ENCODE data around the gene RAB25. TPM values are rescaled to one million over a fixed set of nuclear protein-coding genes. Genes with fewer than 3 reads are reported as not detected.

Gene RAB25
- total RNA-seq, 1 donor from 2014 or later: 3.1 TPM

- Mint-ChIP-seq H3K9me3 (ENCODE audit: unreplicated experiment) (no peaks in the 10 kb centered on the region), H3K27me3 (ENCODE audit: low read depth, unreplicated experiment) (no peaks in the 10 kb centered on the region), H3K36me3 (ENCODE audit: low read depth, unreplicated experiment) (peaks cover 22% of the 10 kb centered on the region), H3K4me3 (ENCODE audit: unreplicated experiment) (no peak overlapping the region), H3K27ac (ENCODE audit: unreplicated experiment) (no peak overlapping the region), H3K4me1 (ENCODE audit: low read depth, unreplicated experiment) (peaks cover 47% of the 10 kb centered on the region)
- no peaks in the 10 kb centered on the region for H3K27me3 ChIP-seq (ENCODE audit: insufficient read depth, low read length)
- no peak for TF ChIP-seq CTCF (IDR thresholded peaks at IDR 0.05; ENCODE audit: insufficient read depth, low read depth, low read length)
- TF ChIP-seq EZH2 (IDR thresholded peaks at IDR 0.05; ENCODE audit: insufficient read depth, low read length): no peak
- H3K4me2 ChIP-seq (ENCODE audit: low read length): no peak overlapping the region
- H4K20me1 ChIP-seq (ENCODE audit: insufficient read depth, low read length): peaks cover 83% of the 10 kb centered on the region
- no peak overlapping the region for H3K4me3 ChIP-seq (ENCODE audit: insufficient read depth, low read depth, low read length)
- H3K79me2 ChIP-seq (ENCODE audit: insufficient read depth, low read length): peaks cover 50% of the 10 kb centered on the region
- FAIRE-seq: no peak
- no peak overlapping the region for H2AFZ ChIP-seq (ENCODE audit: low read depth, low read length)
- H3K36me3 ChIP-seq (ENCODE audit: insufficient read depth, low read length): peaks cover 7% of the 10 kb centered on the region
- H3K4me1 ChIP-seq (ENCODE audit: insufficient read depth, low read length): peaks cover 28% of the 10 kb centered on the region
- no peak overlapping the region for H3K27ac ChIP-seq (ENCODE audit: low read depth, low read length)
- no peak for DNase-seq (ENCODE audit: low read depth)
- no peaks in the 10 kb centered on the region for H3K9me3 ChIP-seq (ENCODE audit: insufficient read depth, low read depth, low read length)
- H3K9ac ChIP-seq (ENCODE audit: low read length): no peak overlapping the region
Measured at GRCh38 chr1:156074661-156075060, 13.7 kb downstream of the RAB25 start.

GRCh38 chr1:156075162-156075561 is 14.2 kb downstream of the RAB25 start:
- Mint-ChIP-seq H3K4me1 (ENCODE audit: low read depth, unreplicated experiment) (peaks cover 47% of the 10 kb centered on the region), H3K4me3 (ENCODE audit: unreplicated experiment) (no peak overlapping the region), H3K27ac (ENCODE audit: unreplicated experiment) (peak overlapping the region; percentile 34), H3K36me3 (ENCODE audit: low read depth, unreplicated experiment) (peaks cover 23% of the 10 kb centered on the region), H3K27me3 (ENCODE audit: low read depth, unreplicated experiment) (no peaks in the 10 kb centered on the region), H3K9me3 (ENCODE audit: unreplicated experiment) (no peaks in the 10 kb centered on the region)
- no peak overlapping the region for H3K4me2 ChIP-seq (ENCODE audit: low read length)
- H3K4me1 ChIP-seq (ENCODE audit: insufficient read depth, low read length): peaks cover 28% of the 10 kb centered on the region
- H2AFZ ChIP-seq (ENCODE audit: low read depth, low read length): no peak overlapping the region
- no peaks in the 10 kb centered on the region for H3K27me3 ChIP-seq (ENCODE audit: insufficient read depth, low read length)
- H3K9me3 ChIP-seq (ENCODE audit: insufficient read depth, low read depth, low read length): no peaks in the 10 kb centered on the region
- peaks cover 55% of the 10 kb centered on the region for H3K79me2 ChIP-seq (ENCODE audit: insufficient read depth, low read length)
- TF ChIP-seq EZH2 (IDR thresholded peaks at IDR 0.05; ENCODE audit: insufficient read depth, low read length) (no peak), CTCF (IDR thresholded peaks at IDR 0.05; ENCODE audit: insufficient read depth, low read depth, low read length) (no peak)
- H3K4me3 ChIP-seq (ENCODE audit: insufficient read depth, low read depth, low read length): no peak overlapping the region
- H3K9ac ChIP-seq (ENCODE audit: low read length): no peak overlapping the region
- no peak for DNase-seq (ENCODE audit: low read depth)
- peaks cover 7% of the 10 kb centered on the region for H3K36me3 ChIP-seq (ENCODE audit: insufficient read depth, low read length)
- H3K27ac ChIP-seq (ENCODE audit: low read depth, low read length): no peak overlapping the region
- no peak for FAIRE-seq
- H4K20me1 ChIP-seq (ENCODE audit: insufficient read depth, low read length): peaks cover 84% of the 10 kb centered on the region

- no peak overlapping the region for H3K9ac ChIP-seq (ENCODE audit: low read length)
- DNase-seq (ENCODE audit: low read depth) (no peak), FAIRE-seq (no peak)
- H4K20me1 ChIP-seq (ENCODE audit: insufficient read depth, low read length): peaks cover 84% of the 10 kb centered on the region
- H3K4me3 ChIP-seq (ENCODE audit: insufficient read depth, low read depth, low read length): no peak overlapping the region
- peak overlapping the region; percentile 94 for H3K4me2 ChIP-seq (ENCODE audit: low read length)
- Mint-ChIP-seq H3K27ac (ENCODE audit: unreplicated experiment) (no peak overlapping the region), H3K9me3 (ENCODE audit: unreplicated experiment) (no peaks in the 10 kb centered on the region), H3K36me3 (ENCODE audit: low read depth, unreplicated experiment) (peaks cover 23% of the 10 kb centered on the region), H3K27me3 (ENCODE audit: low read depth, unreplicated experiment) (no peaks in the 10 kb centered on the region), H3K4me3 (ENCODE audit: unreplicated experiment) (peak overlapping the region; percentile 12), H3K4me1 (ENCODE audit: low read depth, unreplicated experiment) (peaks cover 44% of the 10 kb centered on the region)
- no peak overlapping the region for H2AFZ ChIP-seq (ENCODE audit: low read depth, low read length)
- H3K9me3 ChIP-seq (ENCODE audit: insufficient read depth, low read depth, low read length): no peaks in the 10 kb centered on the region
- H3K79me2 ChIP-seq (ENCODE audit: insufficient read depth, low read length): peaks cover 61% of the 10 kb centered on the region
- H3K27ac ChIP-seq (ENCODE audit: low read depth, low read length): no peak overlapping the region
- peaks cover 28% of the 10 kb centered on the region for H3K4me1 ChIP-seq (ENCODE audit: insufficient read depth, low read length)
- no peak for TF ChIP-seq CTCF (IDR thresholded peaks at IDR 0.05; ENCODE audit: insufficient read depth, low read depth, low read length)
- H3K36me3 ChIP-seq (ENCODE audit: insufficient read depth, low read length): peaks cover 7% of the 10 kb centered on the region
- H3K27me3 ChIP-seq (ENCODE audit: insufficient read depth, low read length): no peaks in the 10 kb centered on the region
Measured at GRCh38 chr1:156075775-156076204, 14.8 kb downstream of the RAB25 start.

Data from astrocyte (in vitro differentiated cells and primary cell).